Panc1 (cell line): ENCODE measurements around the gene DCAF6.

Experiments
- CTCF ChIP-seq: fragments of 450-650 bp; IDR thresholded peaks from 2 replicates; pipeline ENCODE4 v1.5.1; 2017; ENCODE audit warnings: mild to moderate bottlenecking
- POLR2AphosphoS5 ChIP-seq: IDR thresholded peaks from 2 replicates; pipeline ENCODE4 v1.6.1; 2012; ENCODE audit warnings: mild to moderate bottlenecking, low read depth, low read length, moderate library complexity
- REST ChIP-seq, 2 experiments: IDR thresholded peaks; 2 replicates each; pipeline ENCODE4 v1.6.1; 2011 to 2012; ENCODE audit warnings: low read depth in 2 of 2, control low read depth in 1 of 2, low read length in 1 of 2, mild to moderate bottlenecking in 1 of 2, moderate library complexity in 1 of 2; ENCODE audit not compliant: insufficient read depth in 1 of 2
- TCF7L2 ChIP-seq: IDR thresholded peaks from 2 replicates; pipeline ENCODE4 v1.6.1; 2011; ENCODE audit warnings: mild to moderate bottlenecking, low read depth, low read length, inconsistent platforms

GRCh38 chr1:167994560-167994959, 58.1 kb downstream of the DCAF6 start:
- TF ChIP-seq TCF7L2: no peak
- no peak for TF ChIP-seq REST (IDR thresholded peaks at IDR 0.05; ENCODE audit: insufficient read depth in 1 of 2, low read depth in 2 of 2, low read length in 1 of 2)
- no peak for TF ChIP-seq CTCF
- no peak for TF ChIP-seq POLR2AphosphoS5
